WTC11 (cell line): ENCODE data around the gene SOX5.

Experiments
- CBFB ChIP-seq: sonication (generic); formaldehyde crosslinking; IDR thresholded peaks from 2 replicates; pipeline ENCODE4 v1.8.1; 2022; ENCODE audit warnings: mild to moderate bottlenecking, low read depth, missing genetic modification reagents
- CREM ChIP-seq: sonication (generic); formaldehyde crosslinking; IDR thresholded peaks from 2 replicates; pipeline ENCODE4 v1.8.1; 2022; ENCODE audit warnings: mild to moderate bottlenecking, missing genetic modification reagents, moderate library complexity
- ESRRA ChIP-seq: sonication (generic); formaldehyde crosslinking; IDR thresholded peaks from 2 replicates; pipeline ENCODE4 v1.8.1; 2022; ENCODE audit warnings: mild to moderate bottlenecking, missing genetic modification reagents, borderline replicate concordance
- ETV6 ChIP-seq: sonication (generic); formaldehyde crosslinking; IDR thresholded peaks from 2 replicates; pipeline ENCODE4 v1.8.1; 2022; ENCODE audit warnings: mild to moderate bottlenecking, missing genetic modification reagents
- NR2C2 ChIP-seq: sonication (generic); formaldehyde crosslinking; IDR thresholded peaks from 2 replicates; pipeline ENCODE4 v1.8.0; 2022; ENCODE audit warnings: mild to moderate bottlenecking, missing genetic modification reagents
- ZNF121 ChIP-seq: sonication (generic); formaldehyde crosslinking; IDR thresholded peaks from 2 replicates; pipeline ENCODE4 v1.8.0; 2023; ENCODE audit warnings: missing genetic modification reagents
- ZNF263 ChIP-seq: sonication (generic); formaldehyde crosslinking; IDR thresholded peaks from 2 replicates; pipeline ENCODE4 v1.8.1; 2022; ENCODE audit warnings: low read depth, mild to moderate bottlenecking, moderate library complexity, missing genetic modification reagents
- TF ChIP-seq, protein P1 (sequence below): fragments of 200-600 bp; IDR thresholded peaks from 2 replicates; pipeline ENCODE4 v1.8.0; 2022; ENCODE audit warnings: antibody characterized with exemption
- TF ChIP-seq, protein P2 (sequence below): sonication (generic); formaldehyde crosslinking; IDR thresholded peaks from 2 replicates; pipeline ENCODE4 v1.8.1; 2023; ENCODE audit warnings: mild to moderate bottlenecking, missing genetic modification reagents, moderate library complexity
- TF ChIP-seq, protein P3 (sequence below): fragments of 250-450 bp; sonication (Bioruptor Pico); IDR thresholded peaks from 2 replicates; pipeline ENCODE4 v2.1.2; 2022; ENCODE audit warnings: mild to moderate bottlenecking, moderate library complexity
- TF ChIP-seq, protein P4 (sequence below): sonication (generic); formaldehyde crosslinking; IDR thresholded peaks from 2 replicates; pipeline ENCODE4 v1.8.0; 2023; ENCODE audit warnings: missing genetic modification reagents, mild to moderate bottlenecking, borderline replicate concordance
- TF ChIP-seq, protein P5 (sequence below): sonication (generic); formaldehyde crosslinking; IDR thresholded peaks from 2 replicates; pipeline ENCODE4 v1.8.0; 2022; ENCODE audit warnings: mild to moderate bottlenecking, missing genetic modification reagents

DNA sequence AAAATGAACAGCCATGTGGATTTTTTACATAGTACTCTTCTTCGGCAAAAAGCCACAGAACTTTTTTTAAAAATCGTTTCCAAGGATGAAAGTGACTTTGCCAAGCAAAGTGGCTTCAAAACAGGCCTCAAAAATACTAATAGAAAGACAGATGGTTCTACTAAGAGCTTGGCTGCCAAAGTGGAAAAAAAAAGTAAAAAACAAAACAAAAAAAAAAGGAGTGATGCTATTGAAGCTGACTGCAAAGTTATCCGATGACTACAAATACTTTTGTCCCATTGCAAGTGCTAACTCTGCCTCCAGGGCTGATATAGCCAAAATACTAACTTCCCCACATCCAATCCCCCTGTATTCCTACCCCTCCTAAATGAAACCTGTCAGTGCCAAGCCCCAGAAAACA lies 277.6 kb downstream of the SOX5 start:
- no peak for TF ChIP-seq ZNF121
- TF ChIP-seq, protein P1, sequence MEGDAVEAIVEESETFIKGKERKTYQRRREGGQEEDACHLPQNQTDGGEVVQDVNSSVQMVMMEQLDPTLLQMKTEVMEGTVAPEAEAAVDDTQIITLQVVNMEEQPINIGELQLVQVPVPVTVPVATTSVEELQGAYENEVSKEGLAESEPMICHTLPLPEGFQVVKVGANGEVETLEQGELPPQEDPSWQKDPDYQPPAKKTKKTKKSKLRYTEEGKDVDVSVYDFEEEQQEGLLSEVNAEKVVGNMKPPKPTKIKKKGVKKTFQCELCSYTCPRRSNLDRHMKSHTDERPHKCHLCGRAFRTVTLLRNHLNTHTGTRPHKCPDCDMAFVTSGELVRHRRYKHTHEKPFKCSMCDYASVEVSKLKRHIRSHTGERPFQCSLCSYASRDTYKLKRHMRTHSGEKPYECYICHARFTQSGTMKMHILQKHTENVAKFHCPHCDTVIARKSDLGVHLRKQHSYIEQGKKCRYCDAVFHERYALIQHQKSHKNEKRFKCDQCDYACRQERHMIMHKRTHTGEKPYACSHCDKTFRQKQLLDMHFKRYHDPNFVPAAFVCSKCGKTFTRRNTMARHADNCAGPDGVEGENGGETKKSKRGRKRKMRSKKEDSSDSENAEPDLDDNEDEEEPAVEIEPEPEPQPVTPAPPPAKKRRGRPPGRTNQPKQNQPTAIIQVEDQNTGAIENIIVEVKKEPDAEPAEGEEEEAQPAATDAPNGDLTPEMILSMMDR: no peak
- TF ChIP-seq, protein P2, sequence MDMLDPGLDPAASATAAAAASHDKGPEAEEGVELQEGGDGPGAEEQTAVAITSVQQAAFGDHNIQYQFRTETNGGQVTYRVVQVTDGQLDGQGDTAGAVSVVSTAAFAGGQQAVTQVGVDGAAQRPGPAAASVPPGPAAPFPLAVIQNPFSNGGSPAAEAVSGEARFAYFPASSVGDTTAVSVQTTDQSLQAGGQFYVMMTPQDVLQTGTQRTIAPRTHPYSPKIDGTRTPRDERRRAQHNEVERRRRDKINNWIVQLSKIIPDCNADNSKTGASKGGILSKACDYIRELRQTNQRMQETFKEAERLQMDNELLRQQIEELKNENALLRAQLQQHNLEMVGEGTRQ: no peak
- TF ChIP-seq ZNF263 (CRISPR knock-in tag): no peak
- TF ChIP-seq, protein P3, sequence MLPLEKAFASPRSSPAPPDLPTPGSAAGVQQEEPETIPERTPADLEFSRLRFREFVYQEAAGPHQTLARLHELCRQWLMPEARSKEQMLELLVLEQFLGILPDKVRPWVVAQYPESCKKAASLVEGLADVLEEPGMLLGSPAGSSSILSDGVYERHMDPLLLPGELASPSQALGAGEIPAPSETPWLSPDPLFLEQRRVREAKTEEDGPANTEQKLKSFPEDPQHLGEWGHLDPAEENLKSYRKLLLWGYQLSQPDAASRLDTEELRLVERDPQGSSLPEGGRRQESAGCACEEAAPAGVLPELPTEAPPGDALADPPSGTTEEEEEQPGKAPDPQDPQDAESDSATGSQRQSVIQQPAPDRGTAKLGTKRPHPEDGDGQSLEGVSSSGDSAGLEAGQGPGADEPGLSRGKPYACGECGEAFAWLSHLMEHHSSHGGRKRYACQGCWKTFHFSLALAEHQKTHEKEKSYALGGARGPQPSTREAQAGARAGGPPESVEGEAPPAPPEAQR (CRISPR knock-in tag): no peak
- no peak for TF ChIP-seq CBFB
- TF ChIP-seq ETV6 (CRISPR knock-in tag): no peak
- TF ChIP-seq ESRRA (CRISPR knock-in tag): no peak
- TF ChIP-seq, protein P4, sequence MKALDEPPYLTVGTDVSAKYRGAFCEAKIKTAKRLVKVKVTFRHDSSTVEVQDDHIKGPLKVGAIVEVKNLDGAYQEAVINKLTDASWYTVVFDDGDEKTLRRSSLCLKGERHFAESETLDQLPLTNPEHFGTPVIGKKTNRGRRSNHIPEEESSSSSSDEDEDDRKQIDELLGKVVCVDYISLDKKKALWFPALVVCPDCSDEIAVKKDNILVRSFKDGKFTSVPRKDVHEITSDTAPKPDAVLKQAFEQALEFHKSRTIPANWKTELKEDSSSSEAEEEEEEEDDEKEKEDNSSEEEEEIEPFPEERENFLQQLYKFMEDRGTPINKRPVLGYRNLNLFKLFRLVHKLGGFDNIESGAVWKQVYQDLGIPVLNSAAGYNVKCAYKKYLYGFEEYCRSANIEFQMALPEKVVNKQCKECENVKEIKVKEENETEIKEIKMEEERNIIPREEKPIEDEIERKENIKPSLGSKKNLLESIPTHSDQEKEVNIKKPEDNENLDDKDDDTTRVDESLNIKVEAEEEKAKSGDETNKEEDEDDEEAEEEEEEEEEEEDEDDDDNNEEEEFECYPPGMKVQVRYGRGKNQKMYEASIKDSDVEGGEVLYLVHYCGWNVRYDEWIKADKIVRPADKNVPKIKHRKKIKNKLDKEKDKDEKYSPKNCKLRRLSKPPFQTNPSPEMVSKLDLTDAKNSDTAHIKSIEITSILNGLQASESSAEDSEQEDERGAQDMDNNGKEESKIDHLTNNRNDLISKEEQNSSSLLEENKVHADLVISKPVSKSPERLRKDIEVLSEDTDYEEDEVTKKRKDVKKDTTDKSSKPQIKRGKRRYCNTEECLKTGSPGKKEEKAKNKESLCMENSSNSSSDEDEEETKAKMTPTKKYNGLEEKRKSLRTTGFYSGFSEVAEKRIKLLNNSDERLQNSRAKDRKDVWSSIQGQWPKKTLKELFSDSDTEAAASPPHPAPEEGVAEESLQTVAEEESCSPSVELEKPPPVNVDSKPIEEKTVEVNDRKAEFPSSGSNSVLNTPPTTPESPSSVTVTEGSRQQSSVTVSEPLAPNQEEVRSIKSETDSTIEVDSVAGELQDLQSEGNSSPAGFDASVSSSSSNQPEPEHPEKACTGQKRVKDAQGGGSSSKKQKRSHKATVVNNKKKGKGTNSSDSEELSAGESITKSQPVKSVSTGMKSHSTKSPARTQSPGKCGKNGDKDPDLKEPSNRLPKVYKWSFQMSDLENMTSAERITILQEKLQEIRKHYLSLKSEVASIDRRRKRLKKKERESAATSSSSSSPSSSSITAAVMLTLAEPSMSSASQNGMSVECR: no peak
- TF ChIP-seq NR2C2: no peak
- no peak for TF ChIP-seq CREM (CRISPR knock-in tag)
- TF ChIP-seq, protein P5, sequence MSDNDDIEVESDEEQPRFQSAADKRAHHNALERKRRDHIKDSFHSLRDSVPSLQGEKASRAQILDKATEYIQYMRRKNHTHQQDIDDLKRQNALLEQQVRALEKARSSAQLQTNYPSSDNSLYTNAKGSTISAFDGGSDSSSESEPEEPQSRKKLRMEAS (CRISPR knock-in tag): no peak
